A673 (cell line): Measurements from ENCODE around the gene PPP1CA.

ENCODE experiments used
- CTCF ChIP-seq: fragments of 300-800, 200-600 bp; sonication (generic); conservative IDR thresholded peaks from 2 replicates; pipeline ENCODE4 v1.5.1; 2017; ENCODE audit warnings: low read depth, mild to moderate bottlenecking, antibody characterized with exemption, low read length, moderate library complexity, mixed read lengths
- EZH2 ChIP-seq: fragments of 200-600 bp; sonication (generic); IDR thresholded peaks from 2 replicates; pipeline ENCODE4 v1.6.1; 2017; ENCODE audit warnings: borderline replicate concordance, low read depth, mild to moderate bottlenecking, mixed read lengths, antibody characterized with exemption, low read length; ENCODE audit not compliant: poor library complexity, severe bottlenecking

GRCh38 chr11:67437082-67437808 is 35.6 kb upstream of the PPP1CA start, which contains the start of gene PTPRCAP:
- TF ChIP-seq CTCF = no peak
- TF ChIP-seq EZH2 = no peak
